ENCODE results near the gene SGO1. TPM values are rescaled to one million over a fixed set of nuclear protein-coding genes. Genes with fewer than 3 reads are reported as not detected.

SGO1 gene
- total RNA-seq, 1 experiment from 2014 or later, result 23.5 TPM

GRCh38 chr3:20197775-20198174 is 11.8 kb upstream of the SGO1 start:
- TF ChIP-seq SRF (IDR thresholded peaks at IDR 0.05; ENCODE audit: low read depth) (no peak), RAD21 (IDR thresholded peaks at IDR 0.05; ENCODE audit: low read depth) (no peak), SP1 (IDR thresholded peaks at IDR 0.05; ENCODE audit: low read depth) (no peak; the same call in 1 of the 2 replicates), TCF7L2 (IDR thresholded peaks at IDR 0.05; ENCODE audit: borderline replicate concordance, extremely low read depth, insufficient read depth, insufficient read length) (no peak), ZFX (IDR thresholded peaks at IDR 0.05) (no peak), ZNF274 (IDR thresholded peaks at IDR 0.05; ENCODE audit: low read depth, low read length) (no peak), JUND (IDR thresholded peaks at IDR 0.05) (peak; percentile 25; the same call in 1 of the 2 replicates), ATF3 (IDR thresholded peaks at IDR 0.05) (no peak), YY1 (IDR thresholded peaks at IDR 0.05; ENCODE audit: extremely low read depth, insufficient replicate concordance, low read depth, low read length) (no peak), REST (IDR thresholded peaks at IDR 0.05; ENCODE audit: low read depth) (no peak), SIN3A (IDR thresholded peaks at IDR 0.05; ENCODE audit: low read depth) (no peak), FOSL1 (IDR thresholded peaks at IDR 0.05; ENCODE audit: low read depth) (peak; percentile 37; the same call in 1 of the 2 replicates), CEBPB (IDR thresholded peaks at IDR 0.05; ENCODE audit: low read depth) (no peak)
- TF ChIP-seq, protein P1, sequence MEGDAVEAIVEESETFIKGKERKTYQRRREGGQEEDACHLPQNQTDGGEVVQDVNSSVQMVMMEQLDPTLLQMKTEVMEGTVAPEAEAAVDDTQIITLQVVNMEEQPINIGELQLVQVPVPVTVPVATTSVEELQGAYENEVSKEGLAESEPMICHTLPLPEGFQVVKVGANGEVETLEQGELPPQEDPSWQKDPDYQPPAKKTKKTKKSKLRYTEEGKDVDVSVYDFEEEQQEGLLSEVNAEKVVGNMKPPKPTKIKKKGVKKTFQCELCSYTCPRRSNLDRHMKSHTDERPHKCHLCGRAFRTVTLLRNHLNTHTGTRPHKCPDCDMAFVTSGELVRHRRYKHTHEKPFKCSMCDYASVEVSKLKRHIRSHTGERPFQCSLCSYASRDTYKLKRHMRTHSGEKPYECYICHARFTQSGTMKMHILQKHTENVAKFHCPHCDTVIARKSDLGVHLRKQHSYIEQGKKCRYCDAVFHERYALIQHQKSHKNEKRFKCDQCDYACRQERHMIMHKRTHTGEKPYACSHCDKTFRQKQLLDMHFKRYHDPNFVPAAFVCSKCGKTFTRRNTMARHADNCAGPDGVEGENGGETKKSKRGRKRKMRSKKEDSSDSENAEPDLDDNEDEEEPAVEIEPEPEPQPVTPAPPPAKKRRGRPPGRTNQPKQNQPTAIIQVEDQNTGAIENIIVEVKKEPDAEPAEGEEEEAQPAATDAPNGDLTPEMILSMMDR (IDR thresholded peaks at IDR 0.05 in 2 of 3, conservative IDR thresholded peaks at IDR 0.05 in 1 of 3; ENCODE audit: borderline replicate concordance in 1 of 3, insufficient read depth in 1 of 3, low read depth in 2 of 3, low read length in 2 of 3), result no peak
- no peak overlapping the region for H3K27ac ChIP-seq (ENCODE audit: low read depth, low read length)
- no peaks in the 10 kb centered on the region for H3K9me3 ChIP-seq (ENCODE audit: control insufficient read depth in 1 of 2, insufficient read depth in 1 of 2, low read depth in 1 of 2, low read length in 2 of 2)
- ChIA-PET RAD21 (ENCODE audit: low non-redundant PET in 1 of 2, low total read pairs in 2 of 2, uncharacterized antibody in 2 of 2, unreplicated experiment in 2 of 2) (no interaction called here), POLR2A (interaction anchor here (0.6 kb wide), 1 partner anchor 11 kb away, joined by 3 read pairs; the partner anchor contains the start of gene SGO1), CTCF (no interaction called here)
- peak overlapping the region; percentile 46 for H2AFZ ChIP-seq (ENCODE audit: low read depth, low read length, poor library complexity, severe bottlenecking)
- no peaks in the 10 kb centered on the region for H3K36me3 ChIP-seq (ENCODE audit: control insufficient read depth in 1 of 2, insufficient read depth in 2 of 2, low read length in 2 of 2)
- intact Hi-C loops (cut with micrococcal nuclease), result no loop called here
- H3K4me2 ChIP-seq (ENCODE audit: low read length), result peak overlapping the region; percentile 39
- peak; percentile 63 for ATAC-seq
- no peaks in the 10 kb centered on the region for H4K20me1 ChIP-seq (ENCODE audit: insufficient read depth)
- H3K4me1 ChIP-seq (ENCODE audit: control insufficient read depth in 1 of 2, insufficient read depth in 2 of 2, low read length in 2 of 2), result peaks cover 0 to 9% of the 10 kb centered on the region in 2 experiments; a peak in 2 of 4 replicates
- 0 out of 2 replicates have a peak, but pooled peaks cover 5% of the 10 kb centered on the region for H3K27me3 ChIP-seq (ENCODE audit: insufficient read depth, low read length)
- no peak overlapping the region for H3K4me3 ChIP-seq (replicated peaks in 1 of 2; ENCODE audit: low read depth in 1 of 2, low read length in 2 of 2)
- no peaks in the 10 kb centered on the region for H3K9me2 ChIP-seq (ENCODE audit: insufficient read depth)
- no TSS peak for BruUV-seq (replicated peaks)
- peak; percentile 32 for DNase-seq (ENCODE audit: low read depth, low spot score)
- H3K79me2 ChIP-seq (ENCODE audit: insufficient read depth, low read length), result no peaks in the 10 kb centered on the region
- no peak overlapping the region for H3K9ac ChIP-seq (ENCODE audit: low read length)

All from HCT116 (cell line).